HEK293 (cell line): Measurements from ENCODE around the gene TMOD1.
A peak's percentile ranks its signal among the peaks of the same experiment; 100 is the strongest.

ENCODE experiments used
- CTCF ChIA-PET: fragments of 350-600 bp; formaldehyde crosslinking; extraction: SDS; loops from one replicate; lab custom pipeline; 2021; ENCODE audit warnings: antibody characterized with exemption; lab: Yijun Ruan, JAX
- POLR2A ChIA-PET: fragments of 300-600 bp; formaldehyde crosslinking; extraction: SDS; loops from one replicate; lab custom pipeline; 2020; ENCODE audit warnings: antibody characterized with exemption, inconsistent platforms; lab: Yijun Ruan, JAX
- H3K27ac ChIP-seq: fragments of 200-500 bp; sonication (Bioruptor generic); 2 replicates; pipeline ENCODE4 v1.5.1; 2014; ENCODE audit warnings: low read depth, low read length, control low read depth, inconsistent platforms; ENCODE audit errors: extremely low read depth
- H3K36me3 ChIP-seq, 2 experiments: fragments of 200-500 bp in 1 of 2; sonication (Bioruptor generic) in 1 of 2; 1 replicate in 1 of 2; 2 replicates in 1 of 2; pipeline ENCODE4 v1.5.1; 2014 to 2017; ENCODE audit warnings: inconsistent platforms in 2 of 2, low read length in 2 of 2; ENCODE audit not compliant: control insufficient read depth in 2 of 2, insufficient read depth in 1 of 2
- H3K4me1 ChIP-seq: fragments of 200-500 bp; sonication (Bioruptor generic); 2 replicates; pipeline ENCODE4 v1.5.1; 2014; ENCODE audit warnings: mild to moderate bottlenecking, low read length, inconsistent platforms; ENCODE audit not compliant: control insufficient read depth, insufficient read depth
- H3K4me3 ChIP-seq: 2 replicates; pipeline ENCODE4 v1.5.1; 2011; ENCODE audit warnings: low read depth, mild to moderate bottlenecking, control low read depth, low read length, moderate library complexity
- H3K9me3 ChIP-seq: fragments of 200-500 bp; sonication (Bioruptor generic); 2 replicates; pipeline ENCODE4 v1.5.1; 2014; ENCODE audit warnings: low read depth, low read length, inconsistent platforms; ENCODE audit not compliant: control insufficient read depth, insufficient read depth
- EGR2 ChIP-seq: fragments of 450-650 bp; formaldehyde crosslinking; IDR thresholded peaks from 2 replicates; pipeline ENCODE4 v1.5.1; 2016; ENCODE audit warnings: low read depth, missing biosample characterization, missing genetic modification characterization
- FEZF1 ChIP-seq: fragments of 450-650 bp; formaldehyde crosslinking; IDR thresholded peaks from 2 replicates; pipeline ENCODE4 v1.5.1; 2016; ENCODE audit warnings: missing biosample characterization, missing genetic modification characterization
- GLIS1 ChIP-seq: fragments of 450-650 bp; formaldehyde crosslinking; IDR thresholded peaks from 2 replicates; pipeline ENCODE4 v1.5.1; 2016; ENCODE audit warnings: missing biosample characterization, missing genetic modification characterization
- YY2 ChIP-seq: fragments of 450-650 bp; formaldehyde crosslinking; IDR thresholded peaks from 2 replicates; pipeline ENCODE4 v1.5.1; 2016; ENCODE audit warnings: missing biosample characterization, missing genetic modification characterization
- ZBTB21 ChIP-seq: fragments of 450-650 bp; formaldehyde crosslinking; IDR thresholded peaks from 2 replicates; pipeline ENCODE4 v1.5.1; 2017; ENCODE audit warnings: missing biosample characterization, missing genetic modification characterization
- ZBTB7A ChIP-seq: fragments of 450-650 bp; formaldehyde crosslinking; IDR thresholded peaks from 2 replicates; pipeline ENCODE4 v1.5.1; 2016; ENCODE audit warnings: low read depth, missing biosample characterization, missing genetic modification characterization
- ZIC2 ChIP-seq: fragments of 450-650 bp; formaldehyde crosslinking; IDR thresholded peaks from 2 replicates; pipeline ENCODE4 v1.5.1; 2016; ENCODE audit warnings: missing biosample characterization, missing genetic modification characterization
- ZNF155 ChIP-seq: fragments of 450-650 bp; formaldehyde crosslinking; IDR thresholded peaks from 2 replicates; pipeline ENCODE4 v1.5.1; 2016; ENCODE audit warnings: missing biosample characterization, missing genetic modification characterization
- ZNF175 ChIP-seq: fragments of 450-650 bp; formaldehyde crosslinking; IDR thresholded peaks from 2 replicates; pipeline ENCODE4 v1.5.1; 2016; ENCODE audit warnings: missing biosample characterization, missing genetic modification characterization
- ZNF19 ChIP-seq: fragments of 450-650 bp; formaldehyde crosslinking; IDR thresholded peaks from 2 replicates; pipeline ENCODE4; 2016; ENCODE audit warnings: missing biosample characterization, missing genetic modification characterization, low read depth
- ZNF214 ChIP-seq: fragments of 450-650 bp; formaldehyde crosslinking; IDR thresholded peaks from 2 replicates; pipeline ENCODE4 v1.5.1; 2017; ENCODE audit warnings: missing biosample characterization, mild to moderate bottlenecking, missing genetic modification characterization, borderline replicate concordance
- ZNF223 ChIP-seq: fragments of 450-650 bp; formaldehyde crosslinking; IDR thresholded peaks from 2 replicates; pipeline ENCODE4 v1.5.1; 2016; ENCODE audit warnings: missing biosample characterization, missing genetic modification characterization
- ZNF23 ChIP-seq: fragments of 450-650 bp; formaldehyde crosslinking; IDR thresholded peaks from 2 replicates; pipeline ENCODE4 v1.5.1; 2016; ENCODE audit warnings: missing biosample characterization, missing genetic modification characterization, borderline replicate concordance
- ZNF324 ChIP-seq: fragments of 450-650 bp; formaldehyde crosslinking; IDR thresholded peaks from 2 replicates; pipeline ENCODE4 v1.5.1; 2016; ENCODE audit warnings: missing biosample characterization, missing genetic modification characterization
- ZNF530 ChIP-seq: fragments of 450-650 bp; formaldehyde crosslinking; IDR thresholded peaks from 2 replicates; pipeline ENCODE4 v1.5.1; 2016; ENCODE audit warnings: low read depth, missing biosample characterization, missing genetic modification characterization
- ZNF664 ChIP-seq: fragments of 450-650 bp; formaldehyde crosslinking; IDR thresholded peaks from 2 replicates; pipeline ENCODE4 v1.5.1; 2016; ENCODE audit warnings: missing biosample characterization, missing genetic modification characterization
- ZNF76 ChIP-seq: fragments of 450-650 bp; formaldehyde crosslinking; IDR thresholded peaks from 2 replicates; pipeline ENCODE4; 2016; ENCODE audit warnings: low read depth, missing biosample characterization, missing genetic modification characterization, borderline replicate concordance
- ZNF776 ChIP-seq: fragments of 450-650 bp; formaldehyde crosslinking; IDR thresholded peaks from 2 replicates; pipeline ENCODE4 v1.5.0; 2017; ENCODE audit warnings: missing biosample characterization, missing genetic modification characterization, borderline replicate concordance
- TF ChIP-seq, protein P1 (sequence below): fragments of 450-650 bp; formaldehyde crosslinking; conservative IDR thresholded peaks from 2 replicates; pipeline ENCODE4 v1.5.1; 2016; ENCODE audit warnings: low read depth, missing biosample characterization, missing genetic modification characterization
- TF ChIP-seq, protein P2 (sequence below): fragments of 450-650 bp; formaldehyde crosslinking; IDR thresholded peaks from 2 replicates; pipeline ENCODE4 v1.5.1; 2017; ENCODE audit warnings: missing biosample characterization, mild to moderate bottlenecking, missing genetic modification characterization, moderate library complexity
- TF ChIP-seq, protein P3 (sequence below): fragments of 450-650 bp; formaldehyde crosslinking; IDR thresholded peaks from 2 replicates; pipeline ENCODE4 v1.5.1; 2016; ENCODE audit warnings: missing biosample characterization, missing genetic modification characterization

TMOD1 gene

DNA sequence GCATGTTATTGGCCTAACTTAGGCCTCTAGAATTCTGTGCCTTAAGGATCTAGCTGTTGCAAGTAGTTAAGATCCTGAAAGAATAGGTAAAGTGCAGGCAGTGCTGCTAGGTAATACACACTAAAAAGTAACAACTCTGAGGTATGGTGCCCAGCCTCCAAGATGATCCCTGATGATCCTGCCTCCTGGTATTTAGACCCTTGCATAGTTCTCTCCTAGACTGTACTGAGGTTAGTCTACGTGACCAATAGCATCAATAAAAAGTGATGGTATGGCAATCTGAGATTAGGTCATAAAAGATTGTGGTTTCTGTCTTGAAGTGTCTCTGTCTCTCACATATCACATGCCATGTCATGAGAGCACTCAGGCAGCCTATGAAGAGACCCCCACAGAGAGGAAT is 122.5 kb downstream of the TMOD1 start (continued):
- TF ChIP-seq, protein P1, sequence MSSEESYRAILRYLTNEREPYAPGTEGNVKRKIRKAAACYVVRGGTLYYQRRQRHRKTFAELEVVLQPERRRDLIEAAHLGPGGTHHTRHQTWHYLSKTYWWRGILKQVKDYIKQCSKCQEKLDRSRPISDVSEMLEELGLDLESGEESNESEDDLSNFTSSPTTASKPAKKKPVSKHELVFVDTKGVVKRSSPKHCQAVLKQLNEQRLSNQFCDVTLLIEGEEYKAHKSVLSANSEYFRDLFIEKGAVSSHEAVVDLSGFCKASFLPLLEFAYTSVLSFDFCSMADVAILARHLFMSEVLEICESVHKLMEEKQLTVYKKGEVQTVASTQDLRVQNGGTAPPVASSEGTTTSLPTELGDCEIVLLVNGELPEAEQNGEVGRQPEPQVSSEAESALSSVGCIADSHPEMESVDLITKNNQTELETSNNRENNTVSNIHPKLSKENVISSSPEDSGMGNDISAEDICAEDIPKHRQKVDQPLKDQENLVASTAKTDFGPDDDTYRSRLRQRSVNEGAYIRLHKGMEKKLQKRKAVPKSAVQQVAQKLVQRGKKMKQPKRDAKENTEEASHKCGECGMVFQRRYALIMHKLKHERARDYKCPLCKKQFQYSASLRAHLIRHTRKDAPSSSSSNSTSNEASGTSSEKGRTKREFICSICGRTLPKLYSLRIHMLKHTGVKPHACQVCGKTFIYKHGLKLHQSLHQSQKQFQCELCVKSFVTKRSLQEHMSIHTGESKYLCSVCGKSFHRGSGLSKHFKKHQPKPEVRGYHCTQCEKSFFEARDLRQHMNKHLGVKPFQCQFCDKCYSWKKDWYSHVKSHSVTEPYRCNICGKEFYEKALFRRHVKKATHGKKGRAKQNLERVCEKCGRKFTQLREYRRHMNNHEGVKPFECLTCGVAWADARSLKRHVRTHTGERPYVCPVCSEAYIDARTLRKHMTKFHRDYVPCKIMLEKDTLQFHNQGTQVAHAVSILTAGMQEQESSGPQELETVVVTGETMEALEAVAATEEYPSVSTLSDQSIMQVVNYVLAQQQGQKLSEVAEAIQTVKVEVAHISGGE: no peak
- TF ChIP-seq EGR2 (tag by site-specific recombination): no peak
- TF ChIP-seq YY2 (tag by site-specific recombination): no peak
- no peak for TF ChIP-seq ZNF776 (tag by site-specific recombination)
- TF ChIP-seq, all 188 proteins: peak for 0

DNA sequence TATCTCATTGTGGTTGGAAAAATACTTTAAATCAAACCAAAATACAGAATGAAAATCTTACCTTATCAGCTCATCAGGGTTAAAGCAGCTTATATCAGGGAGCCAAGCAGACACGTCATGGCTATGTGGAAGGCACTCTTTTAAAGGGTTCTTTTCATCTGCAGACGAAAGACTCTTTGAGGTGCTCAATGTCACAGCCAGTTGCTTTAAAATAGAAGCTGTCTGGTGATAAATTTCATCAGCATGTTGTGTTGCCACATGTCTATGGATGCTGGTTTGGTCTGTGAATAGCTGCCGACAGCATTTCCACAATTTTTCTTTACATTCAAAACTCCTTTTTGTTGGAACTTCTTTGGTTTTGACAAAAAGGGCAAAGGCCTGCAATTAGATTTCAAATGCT is 124.2 kb downstream of the TMOD1 start:
- H3K27ac ChIP-seq: no peak overlapping the region
- H3K9me3 ChIP-seq: no peaks in the 10 kb centered on the region
- no peak overlapping the region for H3K4me3 ChIP-seq
- CTCF ChIA-PET: interaction anchor here (1.0 to 2.8 kb wide), 3 partner anchors 10 to 158 kb away, joined by 4 to 26 read pairs (median 4); no protein-coding TSS in a partner anchor
- no peaks in the 10 kb centered on the region for H3K4me1 ChIP-seq
- peaks cover 11 to 54% of the 10 kb centered on the region in 2 experiments for H3K36me3 ChIP-seq
- POLR2A ChIA-PET: no interaction called here
- TF ChIP-seq ZNF23 (tag by site-specific recombination): no peak
- TF ChIP-seq, protein P2, sequence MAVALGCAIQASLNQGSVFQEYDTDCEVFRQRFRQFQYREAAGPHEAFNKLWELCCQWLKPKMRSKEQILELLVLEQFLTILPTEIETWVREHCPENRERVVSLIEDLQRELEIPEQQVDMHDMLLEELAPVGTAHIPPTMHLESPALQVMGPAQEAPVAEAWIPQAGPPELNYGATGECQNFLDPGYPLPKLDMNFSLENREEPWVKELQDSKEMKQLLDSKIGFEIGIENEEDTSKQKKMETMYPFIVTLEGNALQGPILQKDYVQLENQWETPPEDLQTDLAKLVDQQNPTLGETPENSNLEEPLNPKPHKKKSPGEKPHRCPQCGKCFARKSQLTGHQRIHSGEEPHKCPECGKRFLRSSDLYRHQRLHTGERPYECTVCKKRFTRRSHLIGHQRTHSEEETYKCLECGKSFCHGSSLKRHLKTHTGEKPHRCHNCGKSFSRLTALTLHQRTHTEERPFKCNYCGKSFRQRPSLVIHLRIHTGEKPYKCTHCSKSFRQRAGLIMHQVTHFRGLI (tag by site-specific recombination): no peak
- TF ChIP-seq ZNF324 (tag by site-specific recombination): no peak
- TF ChIP-seq FEZF1 (tag by site-specific recombination): no peak
- TF ChIP-seq ZBTB7A: no peak
- no peak for TF ChIP-seq ZNF175
- TF ChIP-seq ZBTB21 (tag by site-specific recombination): no peak
- TF ChIP-seq ZNF664 (tag by site-specific recombination): no peak

DNA sequence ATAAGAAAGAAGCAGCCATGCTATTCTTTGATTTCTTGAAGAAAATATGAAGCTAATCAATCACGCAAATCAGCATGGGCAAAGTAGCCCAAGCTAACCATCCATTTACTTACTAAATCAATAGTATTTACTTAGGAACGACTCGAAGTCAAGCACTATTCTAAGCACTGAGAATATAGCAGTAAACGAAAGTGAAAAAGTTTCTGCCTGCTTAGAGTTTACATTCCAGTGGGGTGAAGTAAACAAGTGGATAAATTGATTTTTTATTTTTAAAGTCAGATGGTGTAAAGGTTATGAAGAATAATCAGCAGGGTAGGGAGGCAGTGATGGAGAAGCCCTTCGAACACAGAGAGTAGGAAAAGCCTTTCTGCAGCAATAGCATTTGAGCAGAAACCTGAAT is 126.2 kb downstream of the TMOD1 start:
- CTCF ChIA-PET: interaction anchor here (0.5 to 3.1 kb wide), 5 partner anchors 9 to 159 kb away, joined by 4 to 20 read pairs (median 11); no protein-coding TSS in a partner anchor
- Histone ChIP-seq H3K27ac (no peak overlapping the region), H3K36me3 (peaks cover 11 to 39% of the 10 kb centered on the region in 2 experiments), H3K4me3 (no peak overlapping the region)
- TF ChIP-seq ZNF530 (tag by site-specific recombination): no peak
- TF ChIP-seq, all 188 proteins: peak for 0
- POLR2A ChIA-PET: no interaction called here
- Histone ChIP-seq H3K9me3 (no peaks in the 10 kb centered on the region), H3K4me1 (no peaks in the 10 kb centered on the region)

DNA sequence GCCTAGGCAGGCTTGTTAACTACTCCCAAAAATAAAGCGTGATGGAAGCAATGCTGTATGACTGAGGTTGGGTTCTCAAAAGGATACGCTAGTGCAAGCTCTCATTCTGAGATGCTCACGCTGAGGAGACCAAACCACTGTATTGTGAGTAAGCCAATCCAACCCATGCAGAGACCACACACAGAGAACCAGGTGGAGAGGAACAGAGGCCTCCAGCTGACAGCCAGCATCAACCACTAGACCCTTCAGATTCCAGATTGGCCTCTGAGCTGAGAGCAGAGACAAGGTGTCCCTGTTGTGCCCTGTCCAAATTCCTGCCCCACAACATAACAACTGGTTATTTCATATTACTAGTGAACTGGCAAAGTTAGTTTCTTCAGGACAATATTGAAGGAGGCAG is 127.2 kb downstream of the TMOD1 start:
- Histone ChIP-seq H3K36me3 (peaks cover 8 to 28% of the 10 kb centered on the region in 2 experiments), H3K4me1 (no peaks in the 10 kb centered on the region), H3K27ac (no peak overlapping the region), H3K9me3 (no peaks in the 10 kb centered on the region), H3K4me3 (no peak overlapping the region)
- TF ChIP-seq GLIS1 (tag by site-specific recombination) (peak; percentile 85), ZNF76 (tag by site-specific recombination) (no peak), ZNF223 (tag by site-specific recombination) (no peak), ZNF19 (tag by site-specific recombination) (no peak), ZNF214 (tag by site-specific recombination) (no peak), ZNF155 (no peak), ZIC2 (tag by site-specific recombination) (peak; percentile 57)
- TF ChIP-seq, protein P3, sequence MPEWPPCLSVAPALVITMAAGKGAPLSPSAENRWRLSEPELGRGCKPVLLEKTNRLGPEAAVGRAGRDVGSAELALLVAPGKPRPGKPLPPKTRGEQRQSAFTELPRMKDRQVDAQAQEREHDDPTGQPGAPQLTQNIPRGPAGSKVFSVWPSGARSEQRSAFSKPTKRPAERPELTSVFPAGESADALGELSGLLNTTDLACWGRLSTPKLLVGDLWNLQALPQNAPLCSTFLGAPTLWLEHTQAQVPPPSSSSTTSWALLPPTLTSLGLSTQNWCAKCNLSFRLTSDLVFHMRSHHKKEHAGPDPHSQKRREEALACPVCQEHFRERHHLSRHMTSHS: no peak
- POLR2A ChIA-PET: no interaction called here
- CTCF ChIA-PET: interaction anchor here (0.6 to 3.1 kb wide), 5 partner anchors 13 to 233 kb away, joined by 3 to 20 read pairs (median 11); no protein-coding TSS in a partner anchor
